OCI-LY7 (cell line): ENCODE measurements around the gene TMEM37.

ENCODE experiments used
- CTCF ChIP-seq: fragments of 200-600 bp; sonication (generic); conservative IDR thresholded peaks from 2 replicates; pipeline ENCODE4 v1.5.1; 2014; ENCODE audit warnings: mild to moderate bottlenecking, antibody characterized with exemption, low read length, moderate library complexity, mixed read lengths
- EZH2phosphoT487 ChIP-seq: fragments of 200-600 bp; sonication (generic); IDR thresholded peaks from 2 replicates; pipeline ENCODE4 v1.6.1; 2018; ENCODE audit warnings: low read depth, borderline replicate concordance, mild to moderate bottlenecking, mixed run types, antibody characterized with exemption, low read length, moderate library complexity, mixed read lengths

- TF ChIP-seq CTCF (no peak), EZH2phosphoT487 (no peak)
Observed at GRCh38 chr2:119480184-119480583, 48.5 kb downstream of the TMEM37 start.
